Lower lobe of right lung (tissue), 2 donors: Measurements from ENCODE around the gene UNC13C. TPM values are rescaled to one million over a fixed set of nuclear protein-coding genes. Genes with fewer than 3 reads are reported as not detected.

ENCODE experiments used
- ATAC-seq, 2 donors: fragments of 200-7000 bp; cut with Tn5 transposase; one replicate each; pipeline ENCODE4 v1.9.1; 2020 to 2022; ENCODE audit warnings: mild to moderate bottlenecking in 2 of 2, moderate library complexity in 2 of 2
- DNase-seq: peaks from one replicate; pipeline ENCODE4 v3.0.0-alpha.2; 2020
- H3K27ac ChIP-seq: fragments of 200-600 bp; one replicate; pipeline ENCODE4 v1.8.0; 2022
- H3K27me3 ChIP-seq: fragments of 200-600 bp; one replicate; pipeline ENCODE4 v1.8.0; 2022; ENCODE audit warnings: low read depth
- H3K36me3 ChIP-seq: fragments of 200-600 bp; one replicate; pipeline ENCODE4 v1.8.0; 2022; ENCODE audit warnings: mild to moderate bottlenecking
- H3K4me1 ChIP-seq: fragments of 200-600 bp; one replicate; pipeline ENCODE4 v1.8.0; 2022
- H3K4me3 ChIP-seq: fragments of 200-600 bp; one replicate; pipeline ENCODE4 v1.8.0; 2022; ENCODE audit warnings: mild to moderate bottlenecking
- H3K9me3 ChIP-seq: fragments of 200-600 bp; one replicate; pipeline ENCODE4 v1.8.0; 2022
- CTCF ChIP-seq: fragments of 200-600 bp; IDR thresholded peaks from one replicate; pipeline ENCODE4 v1.8.0; 2022; ENCODE audit warnings: antibody characterized with exemption, mild to moderate bottlenecking
- intact Hi-C: fragments of 100-400 bp; cut with DNase I; formaldehyde crosslinking; loops from one replicate; pipeline ENCODE4 v1.11.0; 2022
- total RNA-seq: library from RNA; stranded (reverse); fragmentation: NEBNext Ultra II Directional; extraction: Animal tissue kit (Norgen Biotek cat#: 25700); gene quantifications from one replicate; pipeline ENCODE4 v1.2.1, GENCODE V29; 2021
- donor health status: DM: no; HTN: yes; CAD: no; lungs with severe emphysema.

Gene UNC13C
- total RNA-seq, 1 donor from 2014 or later, result 0.12 TPM

GRCh38 chr15:54547491-54547890 is 569.2 kb downstream of the UNC13C start:
- no peak for DNase-seq
- TF ChIP-seq CTCF, result no peak

GRCh38 chr15:54550954-54551353 is 572.7 kb downstream of the UNC13C start:
- Histone ChIP-seq H3K4me3 (no peak overlapping the region), H3K4me1 (no peaks in the 10 kb centered on the region), H3K27me3 (no peaks in the 10 kb centered on the region), H3K36me3 (no peaks in the 10 kb centered on the region), H3K27ac (no peak overlapping the region), H3K9me3 (no peaks in the 10 kb centered on the region)
- DNase-seq (no peak), ATAC-seq (no peak)
- no peak for TF ChIP-seq CTCF
- intact Hi-C loops, result no loop called here

More at GRCh38 chr15:54547491-54547890, 569.2 kb downstream of the UNC13C start:
- Histone ChIP-seq H3K4me3 (no peak overlapping the region), H3K4me1 (no peaks in the 10 kb centered on the region), H3K36me3 (no peaks in the 10 kb centered on the region), H3K27ac (no peak overlapping the region), H3K9me3 (no peaks in the 10 kb centered on the region), H3K27me3 (no peaks in the 10 kb centered on the region)
- ATAC-seq, result no peak
- intact Hi-C loops, result no loop called here

GRCh38 chr15:54556231-54556630 is 578.0 kb downstream of the UNC13C start:
- H3K27me3 ChIP-seq, result no peaks in the 10 kb centered on the region
- no peak overlapping the region for H3K4me3 ChIP-seq
- no peak for TF ChIP-seq CTCF
- no peaks in the 10 kb centered on the region for H3K4me1 ChIP-seq
- H3K36me3 ChIP-seq, result no peaks in the 10 kb centered on the region
- DNase-seq, result no peak
- intact Hi-C loops, result no loop called here
- no peak for ATAC-seq
- H3K27ac ChIP-seq, result no peak overlapping the region
- H3K9me3 ChIP-seq, result no peaks in the 10 kb centered on the region

- no peak for DNase-seq
- intact Hi-C loops, result no loop called here
- ATAC-seq, result no peak
These were observed 581.3 kb downstream of the UNC13C start for GRCh38 chr15:54559405-54560069.

GRCh38 chr15:54560417-54560816 is 582.2 kb downstream of the UNC13C start:
- no peak for DNase-seq
- no peak overlapping the region for H3K27ac ChIP-seq
- ATAC-seq, result no peak
- TF ChIP-seq CTCF, result no peak
- H3K36me3 ChIP-seq, result no peaks in the 10 kb centered on the region
- H3K4me3 ChIP-seq, result no peak overlapping the region
- H3K4me1 ChIP-seq, result no peaks in the 10 kb centered on the region
- intact Hi-C loops, result no loop called here
- no peaks in the 10 kb centered on the region for H3K27me3 ChIP-seq
- H3K9me3 ChIP-seq, result no peaks in the 10 kb centered on the region

More at GRCh38 chr15:54559405-54560069, 581.3 kb downstream of the UNC13C start:
- no peaks in the 10 kb centered on the region for H3K36me3 ChIP-seq
- H3K4me1 ChIP-seq, result no peaks in the 10 kb centered on the region
- no peaks in the 10 kb centered on the region for H3K9me3 ChIP-seq
- no peak overlapping the region for H3K4me3 ChIP-seq
- H3K27ac ChIP-seq, result no peak overlapping the region
- no peaks in the 10 kb centered on the region for H3K27me3 ChIP-seq
- TF ChIP-seq CTCF, result no peak
